ENCODE measurements around the gene MLIP. TPM values are rescaled to one million over a fixed set of nuclear protein-coding genes. Genes with fewer than 3 reads are reported as not detected.

Gene MLIP
- total and polyA plus RNA-seq, 9 donors, result 0.05 to 1.2 (median 0.40) TPM; not detected in 4

DNA sequence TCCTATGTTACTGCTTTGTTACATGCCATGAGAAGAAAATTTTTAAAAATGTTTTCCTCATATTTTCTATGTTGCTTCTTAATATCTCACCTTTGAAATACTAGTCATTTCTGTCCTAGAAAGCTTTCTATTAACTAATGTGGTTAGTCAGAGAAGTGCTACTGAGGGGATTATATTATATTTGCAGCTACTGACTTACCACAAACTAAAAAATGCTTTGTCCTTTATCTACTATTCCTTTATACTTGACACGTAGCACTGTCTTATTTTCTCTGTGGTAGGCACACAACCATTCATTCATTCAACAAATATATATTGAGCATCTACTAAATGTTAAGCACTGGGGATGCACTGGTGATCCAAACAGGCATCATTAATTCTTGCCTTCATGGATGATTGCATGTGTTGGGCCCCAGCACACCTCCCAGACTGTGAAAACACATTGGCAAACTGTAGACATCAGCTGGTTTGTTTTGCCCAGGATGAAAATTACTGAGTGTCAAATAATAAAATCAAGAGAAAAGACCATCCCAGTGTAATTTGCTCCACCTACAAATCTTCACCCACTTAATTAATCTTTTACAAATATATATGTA is 10.7 kb upstream of the MLIP start:
- TF ChIP-seq, protein P1, sequence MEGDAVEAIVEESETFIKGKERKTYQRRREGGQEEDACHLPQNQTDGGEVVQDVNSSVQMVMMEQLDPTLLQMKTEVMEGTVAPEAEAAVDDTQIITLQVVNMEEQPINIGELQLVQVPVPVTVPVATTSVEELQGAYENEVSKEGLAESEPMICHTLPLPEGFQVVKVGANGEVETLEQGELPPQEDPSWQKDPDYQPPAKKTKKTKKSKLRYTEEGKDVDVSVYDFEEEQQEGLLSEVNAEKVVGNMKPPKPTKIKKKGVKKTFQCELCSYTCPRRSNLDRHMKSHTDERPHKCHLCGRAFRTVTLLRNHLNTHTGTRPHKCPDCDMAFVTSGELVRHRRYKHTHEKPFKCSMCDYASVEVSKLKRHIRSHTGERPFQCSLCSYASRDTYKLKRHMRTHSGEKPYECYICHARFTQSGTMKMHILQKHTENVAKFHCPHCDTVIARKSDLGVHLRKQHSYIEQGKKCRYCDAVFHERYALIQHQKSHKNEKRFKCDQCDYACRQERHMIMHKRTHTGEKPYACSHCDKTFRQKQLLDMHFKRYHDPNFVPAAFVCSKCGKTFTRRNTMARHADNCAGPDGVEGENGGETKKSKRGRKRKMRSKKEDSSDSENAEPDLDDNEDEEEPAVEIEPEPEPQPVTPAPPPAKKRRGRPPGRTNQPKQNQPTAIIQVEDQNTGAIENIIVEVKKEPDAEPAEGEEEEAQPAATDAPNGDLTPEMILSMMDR (IDR thresholded peaks at IDR 0.05), result no peak
- WGBS, 3 donors, result 59 to 74% (median 69%) methylated on average over 1 of the region's 1 CpG
- no peaks in the 10 kb centered on the region for H3K27me3 ChIP-seq
- no peak for DNase-seq
- no peaks in the 10 kb centered on the region for H3K4me1 ChIP-seq (ENCODE audit: insufficient read depth)
- intact Hi-C loops (cut with DNase I), result no loop called here
- no peak overlapping the region for H3K27ac ChIP-seq
- H3K4me3 ChIP-seq, result no peak overlapping the region
- no peaks in the 10 kb centered on the region for H3K9me3 ChIP-seq
- H3K36me3 ChIP-seq, result no peaks in the 10 kb centered on the region

DNA sequence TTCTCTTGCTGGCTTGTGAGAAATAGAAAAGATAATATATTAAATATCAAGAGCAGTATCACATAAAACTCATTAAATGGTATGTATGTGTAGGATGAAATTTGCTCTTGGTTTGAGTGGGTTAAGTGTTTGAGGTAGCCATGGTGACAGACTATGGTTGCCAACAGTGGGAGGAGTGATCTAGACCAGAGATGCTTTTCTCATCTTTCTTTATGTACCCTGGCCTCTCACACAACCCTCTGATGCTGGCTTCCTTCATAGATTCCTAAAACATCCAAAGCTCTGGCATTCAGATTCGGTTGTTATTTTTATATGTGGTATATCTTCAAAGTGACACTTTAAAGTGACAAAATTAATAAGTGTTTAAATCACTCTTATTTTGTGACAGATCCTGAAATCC is 9.0 kb upstream of the MLIP start:
- Histone ChIP-seq H3K36me3 (no peaks in the 10 kb centered on the region), H3K4me3 (no peak overlapping the region), H3K9me3 (no peaks in the 10 kb centered on the region), H3K27ac (no peak overlapping the region), H3K27me3 (no peaks in the 10 kb centered on the region), H3K4me1 (ENCODE audit: insufficient read depth) (no peaks in the 10 kb centered on the region)
- intact Hi-C loops (cut with DNase I), result no loop called here
- no peak for TF ChIP-seq POLR2A (IDR thresholded peaks at IDR 0.05)
- TF ChIP-seq, protein P1 (IDR thresholded peaks at IDR 0.05), result no peak
- TF ChIP-seq EP300 (IDR thresholded peaks at IDR 0.05), result no peak
- no peak for DNase-seq
- WGBS, 3 donors, result 39 to 48% (median 43%) methylated on average over 1 of the region's 1 CpG

DNA sequence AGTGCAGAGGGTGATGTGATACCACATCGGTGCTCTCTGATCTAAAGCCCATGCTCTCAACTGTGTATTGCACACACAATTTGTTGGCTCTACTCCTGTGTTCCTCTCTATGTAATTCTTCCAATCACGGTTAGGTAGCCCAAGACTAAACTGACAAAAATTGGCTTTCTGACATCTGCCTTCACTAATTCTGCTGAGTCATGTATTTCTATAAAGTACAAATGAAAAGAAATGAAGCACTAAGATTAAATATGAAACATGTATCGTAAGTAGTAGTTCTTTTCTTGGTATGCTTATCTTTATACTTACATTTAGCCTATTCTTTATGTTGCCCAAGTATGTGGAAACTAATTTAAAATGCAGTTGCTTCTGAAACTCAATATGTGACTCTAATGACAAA is 7.7 kb upstream of the MLIP start:
- H3K9me3 ChIP-seq, result no peaks in the 10 kb centered on the region
- DNase-seq, result no peak
- no peak overlapping the region for H3K27ac ChIP-seq
- no peaks in the 10 kb centered on the region for H3K27me3 ChIP-seq
- H3K4me1 ChIP-seq (ENCODE audit: insufficient read depth), result no peaks in the 10 kb centered on the region
- intact Hi-C loops (cut with DNase I), result no loop called here
- H3K4me3 ChIP-seq, result no peak overlapping the region
- no peaks in the 10 kb centered on the region for H3K36me3 ChIP-seq
- TF ChIP-seq, protein P1 (IDR thresholded peaks at IDR 0.05), result no peak
- TF ChIP-seq POLR2A (IDR thresholded peaks at IDR 0.05) (no peak), EP300 (IDR thresholded peaks at IDR 0.05) (no peak)
- WGBS, 3 donors, result 65 to 76% (median 72%) methylated on average over 3 of the region's 3 CpGs

DNA sequence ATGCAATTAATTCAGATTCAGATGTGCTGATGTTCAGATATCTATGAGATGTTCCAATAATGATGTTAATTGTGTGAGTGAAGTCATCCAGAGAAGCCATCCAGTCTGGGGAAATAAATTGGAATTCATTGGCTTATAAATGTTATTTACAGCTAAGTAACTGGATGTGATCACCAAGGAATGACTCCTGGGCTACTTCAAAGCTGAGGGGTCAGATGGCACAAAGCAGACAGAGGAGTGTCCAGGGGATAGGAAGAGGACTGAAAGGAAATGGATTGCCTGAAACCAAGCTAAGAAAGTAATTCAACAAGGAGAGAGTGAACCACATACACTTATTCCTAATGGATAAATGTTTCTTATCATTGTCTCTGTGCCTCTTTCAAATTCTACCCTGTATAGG is 4.5 kb upstream of the MLIP start:
- Histone ChIP-seq H3K4me1 (ENCODE audit: insufficient read depth) (no peaks in the 10 kb centered on the region), H3K27me3 (no peaks in the 10 kb centered on the region), H3K27ac (no peak overlapping the region), H3K9me3 (no peaks in the 10 kb centered on the region), H3K4me3 (no peak overlapping the region), H3K36me3 (no peaks in the 10 kb centered on the region)
- intact Hi-C loops (cut with DNase I), result no loop called here
- TF ChIP-seq POLR2A (IDR thresholded peaks at IDR 0.05) (no peak), EP300 (IDR thresholded peaks at IDR 0.05) (no peak)
- TF ChIP-seq, protein P1 (IDR thresholded peaks at IDR 0.05), result no peak
- no peak for DNase-seq
